AG04449 (cell line): ENCODE measurements around the gene HMGN4.

Source experiments
- CTCF ChIA-PET: fragments of 350-600 bp; formaldehyde crosslinking; extraction: SDS; loops from one replicate; lab custom pipeline; 2021; ENCODE audit warnings: antibody characterized with exemption; lab: Yijun Ruan, JAX
- POLR2A ChIA-PET: fragments of 400-600, 350-600 bp; formaldehyde crosslinking; extraction: SDS; loops from one replicate; lab custom pipeline; 2020; ENCODE audit warnings: antibody characterized with exemption, inconsistent platforms; lab: Yijun Ruan, JAX
- DNase-seq: peaks from one replicate; pipeline ENCODE4 v3.0.0-alpha.2; 2010; ENCODE audit warnings: low read depth, low spot score
- H3K4me3 ChIP-seq: 2 replicates; pipeline ENCODE4 v1.5.1; 2011; ENCODE audit warnings: low read depth, mild to moderate bottlenecking, control low read depth, low read length
- CTCF ChIP-seq: IDR thresholded peaks from one replicate; pipeline ENCODE4 v1.5.1; 2011; ENCODE audit warnings: mild to moderate bottlenecking, moderate library complexity, low read length, control low read depth, inconsistent platforms; ENCODE audit not compliant: insufficient read depth; ENCODE audit errors: missing control alignments

The HMGN4 gene

GRCh38 chr6:26534681-26535465 is 3.3 kb upstream of the HMGN4 start:
- ChIA-PET POLR2A (no interaction called here), CTCF (no interaction called here)
- no peak overlapping the region for H3K4me3 ChIP-seq
- TF ChIP-seq CTCF = no peak
- DNase-seq = no peak

- DNase-seq = no peak
- ChIA-PET CTCF (interaction anchor here (0.7 to 2.2 kb wide), 6 partner anchors 14 to 222 kb away, joined by 3 to 12 read pairs (median 4); no protein-coding TSS in a partner anchor), POLR2A (interaction anchor here (1.0 to 2.1 kb wide), 8 partner anchors 15 to 338 kb away, joined by 3 to 12 read pairs (median 5); a partner anchor contains a TSS)
- no peak for TF ChIP-seq CTCF
- H3K4me3 ChIP-seq = peak overlapping the region; percentile 78
Observed at GRCh38 chr6:26536571-26537159, 1.5 kb upstream of the HMGN4 start.

- CTCF ChIA-PET = interaction anchor here (0.7 to 2.2 kb wide), 9 partner anchors 12 to 223 kb away, joined by 3 to 12 read pairs (median 4); no protein-coding TSS in a partner anchor
- TF ChIP-seq CTCF = no peak
- peak; percentile 89 for DNase-seq
- H3K4me3 ChIP-seq = peak overlapping the region; percentile 78
- POLR2A ChIA-PET = interaction anchor here (0.5 to 2.1 kb wide), 11 partner anchors 16 to 610 kb away, joined by 3 to 12 read pairs (median 5); a partner anchor contains a TSS
Observed at GRCh38 chr6:26537160-26537845, 863 bp upstream of the HMGN4 start.

- ChIA-PET POLR2A (interaction anchor here (0.6 to 2.1 kb wide), 9 partner anchors 12 to 1327 kb away, joined by 3 to 12 read pairs (median 5); a partner anchor contains a TSS), CTCF (interaction anchor here (0.9 to 2.2 kb wide), 5 partner anchors 13 to 217 kb away, joined by 4 to 12 read pairs (median 5); no protein-coding TSS in a partner anchor)
- TF ChIP-seq CTCF = no peak
- peak overlapping the region; percentile 78 for H3K4me3 ChIP-seq
- DNase-seq = no peak
Observed at GRCh38 chr6:26538572-26538902, 371 bp downstream of the HMGN4 start.

GRCh38 chr6:26539071-26539615 is 977 bp downstream of the HMGN4 start:
- H3K4me3 ChIP-seq = peak overlapping the region; percentile 78
- no peak for TF ChIP-seq CTCF
- CTCF ChIA-PET = interaction anchor here (0.9 to 1.5 kb wide), 4 partner anchors 9 to 218 kb away, joined by 3 to 5 read pairs (median 4); no protein-coding TSS in a partner anchor
- no peak for DNase-seq
- POLR2A ChIA-PET = no interaction called here
